ENCODE data around the gene ZNF445. TPM values are rescaled to one million over a fixed set of nuclear protein-coding genes. Genes with fewer than 3 reads are reported as not detected.
A peak's percentile ranks its signal among the peaks of the same experiment; 100 is the strongest.

Gene ZNF445
- total RNA-seq, 1 donor from 2014 or later, result 28.3 TPM

DNA sequence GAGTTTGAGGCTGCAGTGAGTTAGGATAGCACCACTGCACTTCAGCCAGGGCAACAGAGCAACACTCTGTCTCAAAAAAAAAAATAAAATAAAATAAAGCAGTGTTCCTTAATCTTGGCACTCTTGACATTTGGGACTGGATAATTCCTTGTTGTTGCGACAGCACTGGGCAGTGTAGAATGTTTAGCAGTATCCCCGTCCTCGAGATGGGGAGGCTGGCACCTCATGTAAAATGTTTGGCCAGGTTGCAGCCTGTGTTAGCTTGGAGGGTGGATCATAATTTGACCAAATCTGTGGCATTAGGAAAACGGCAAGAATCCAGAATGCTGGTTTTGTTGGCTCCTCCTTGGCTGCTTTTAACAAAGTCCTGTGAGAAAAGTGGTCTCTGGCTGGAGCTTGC lies 47.0 kb downstream of the ZNF445 start:
- Mint-ChIP-seq H3K27ac (no peak overlapping the region), H3K9me3 (no peaks in the 10 kb centered on the region), H3K4me3 (no peak overlapping the region), H3K4me1 (peaks cover 14% of the 10 kb centered on the region), H3K36me3 (no peaks in the 10 kb centered on the region), H3K27me3 (ENCODE audit: insufficient read depth, low read depth) (peaks cover 6% of the 10 kb centered on the region)
- no peak for DNase-seq (ENCODE audit: low spot score)
- Histone ChIP-seq H3K27me3 (no peaks in the 10 kb centered on the region), H3K36me3 (no peaks in the 10 kb centered on the region), H3K9me3 (ENCODE audit: low read depth) (no peaks in the 10 kb centered on the region), H4K20me1 (ENCODE audit: low read depth) (no peaks in the 10 kb centered on the region), H3K4me3 (no peak overlapping the region), H3K27ac (no peak overlapping the region), H2AFZ (replicated peaks) (no peak overlapping the region), H3K4me1 (no peaks in the 10 kb centered on the region), H3F3A (ENCODE audit: low read depth) (no peaks in the 10 kb centered on the region), H3K9ac (no peak overlapping the region), H3K79me2 (ENCODE audit: low read depth) (no peaks in the 10 kb centered on the region), H3K4me2 (no peak overlapping the region)
- TF ChIP-seq, protein P1, sequence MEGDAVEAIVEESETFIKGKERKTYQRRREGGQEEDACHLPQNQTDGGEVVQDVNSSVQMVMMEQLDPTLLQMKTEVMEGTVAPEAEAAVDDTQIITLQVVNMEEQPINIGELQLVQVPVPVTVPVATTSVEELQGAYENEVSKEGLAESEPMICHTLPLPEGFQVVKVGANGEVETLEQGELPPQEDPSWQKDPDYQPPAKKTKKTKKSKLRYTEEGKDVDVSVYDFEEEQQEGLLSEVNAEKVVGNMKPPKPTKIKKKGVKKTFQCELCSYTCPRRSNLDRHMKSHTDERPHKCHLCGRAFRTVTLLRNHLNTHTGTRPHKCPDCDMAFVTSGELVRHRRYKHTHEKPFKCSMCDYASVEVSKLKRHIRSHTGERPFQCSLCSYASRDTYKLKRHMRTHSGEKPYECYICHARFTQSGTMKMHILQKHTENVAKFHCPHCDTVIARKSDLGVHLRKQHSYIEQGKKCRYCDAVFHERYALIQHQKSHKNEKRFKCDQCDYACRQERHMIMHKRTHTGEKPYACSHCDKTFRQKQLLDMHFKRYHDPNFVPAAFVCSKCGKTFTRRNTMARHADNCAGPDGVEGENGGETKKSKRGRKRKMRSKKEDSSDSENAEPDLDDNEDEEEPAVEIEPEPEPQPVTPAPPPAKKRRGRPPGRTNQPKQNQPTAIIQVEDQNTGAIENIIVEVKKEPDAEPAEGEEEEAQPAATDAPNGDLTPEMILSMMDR (IDR thresholded peaks at IDR 0.05), result no peak
- TF ChIP-seq EZH2phosphoT487 (IDR thresholded peaks at IDR 0.05) (no peak), EZH2 (IDR thresholded peaks at IDR 0.05) (no peak)

DNA sequence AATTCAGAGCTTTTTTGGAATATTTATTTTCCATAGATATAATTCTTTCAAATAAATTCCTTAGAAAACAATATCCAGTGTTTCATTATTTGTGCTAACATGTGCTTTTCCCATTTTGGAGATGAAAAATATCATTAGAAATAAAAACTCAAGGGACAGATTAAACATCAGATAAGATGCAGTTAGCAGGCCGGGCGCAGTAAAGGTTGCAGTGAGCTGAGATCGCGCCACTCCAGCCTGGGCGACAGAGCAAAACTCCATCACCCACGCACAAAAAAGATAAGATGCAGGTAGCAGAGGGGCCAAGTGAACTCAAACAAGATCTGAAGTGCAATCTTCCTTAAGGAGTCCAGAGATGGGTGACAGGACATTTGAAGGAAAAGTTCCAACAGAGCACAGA lies 48.0 kb downstream of the ZNF445 start:
- Histone ChIP-seq H3K9ac (no peak overlapping the region), H3K4me2 (no peak overlapping the region), H3K4me1 (no peaks in the 10 kb centered on the region), H3K79me2 (ENCODE audit: low read depth) (no peaks in the 10 kb centered on the region), H2AFZ (replicated peaks) (no peak overlapping the region), H3K36me3 (no peaks in the 10 kb centered on the region), H4K20me1 (ENCODE audit: low read depth) (no peaks in the 10 kb centered on the region), H3K27ac (no peak overlapping the region), H3K9me3 (ENCODE audit: low read depth) (no peaks in the 10 kb centered on the region), H3K4me3 (no peak overlapping the region), H3F3A (ENCODE audit: low read depth) (no peaks in the 10 kb centered on the region), H3K27me3 (no peaks in the 10 kb centered on the region)
- no peak for TF ChIP-seq EZH2phosphoT487 (IDR thresholded peaks at IDR 0.05)
- TF ChIP-seq, protein P1 (IDR thresholded peaks at IDR 0.05), result no peak
- TF ChIP-seq EZH2 (IDR thresholded peaks at IDR 0.05), result no peak
- Mint-ChIP-seq H3K9me3 (no peaks in the 10 kb centered on the region), H3K36me3 (no peaks in the 10 kb centered on the region), H3K27ac (peak overlapping the region; percentile 12), H3K4me3 (peak overlapping the region; percentile 26), H3K27me3 (ENCODE audit: insufficient read depth, low read depth) (peaks cover 3% of the 10 kb centered on the region), H3K4me1 (peaks cover 19% of the 10 kb centered on the region)
- no peak for DNase-seq (ENCODE audit: low spot score)

DNA sequence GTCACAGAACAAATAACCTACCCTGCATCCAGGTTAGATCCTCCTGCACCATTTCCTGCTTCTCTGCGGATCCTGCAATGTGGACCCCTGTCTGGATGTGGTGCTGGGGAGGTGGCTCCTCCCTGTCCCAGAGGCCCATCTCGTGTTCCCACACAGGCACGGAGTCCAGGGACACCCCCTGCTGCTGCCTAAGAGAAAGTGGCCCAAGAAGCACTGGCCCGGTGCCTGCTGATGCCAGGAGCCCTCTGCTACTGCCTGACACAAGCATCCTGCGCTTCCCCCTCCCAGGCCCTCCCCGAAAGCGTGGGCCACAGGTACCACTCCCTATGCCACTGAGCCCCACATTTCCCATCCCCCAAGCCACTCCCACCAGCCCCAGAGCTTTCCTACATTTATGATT lies 48.6 kb downstream of the ZNF445 start:
- H3K4me1 ChIP-seq, result no peaks in the 10 kb centered on the region
- TF ChIP-seq, protein P1 (IDR thresholded peaks at IDR 0.05), result no peak
- TF ChIP-seq EZH2phosphoT487 (IDR thresholded peaks at IDR 0.05) (no peak), EZH2 (IDR thresholded peaks at IDR 0.05) (no peak)
- DNase-seq (ENCODE audit: low spot score), result no peak
- H3K9ac ChIP-seq, result no peak overlapping the region
- no peaks in the 10 kb centered on the region for H3F3A ChIP-seq (ENCODE audit: low read depth)
- no peaks in the 10 kb centered on the region for H3K36me3 ChIP-seq
- Mint-ChIP-seq H3K27ac (no peak overlapping the region), H3K27me3 (ENCODE audit: insufficient read depth, low read depth) (peaks cover 2% of the 10 kb centered on the region), H3K4me3 (no peak overlapping the region), H3K4me1 (peaks cover 19% of the 10 kb centered on the region), H3K36me3 (no peaks in the 10 kb centered on the region), H3K9me3 (no peaks in the 10 kb centered on the region)
- H3K9me3 ChIP-seq (ENCODE audit: low read depth), result no peaks in the 10 kb centered on the region
- no peak overlapping the region for H3K27ac ChIP-seq
- no peak overlapping the region for H3K4me2 ChIP-seq
- H4K20me1 ChIP-seq (ENCODE audit: low read depth), result no peaks in the 10 kb centered on the region
- H3K27me3 ChIP-seq, result no peaks in the 10 kb centered on the region
- no peak overlapping the region for H3K4me3 ChIP-seq
- H3K79me2 ChIP-seq (ENCODE audit: low read depth), result no peaks in the 10 kb centered on the region
- H2AFZ ChIP-seq (replicated peaks), result no peak overlapping the region

Measured in neural progenitor cell (in vitro differentiated cells).